ENCODE results near the gene ARL5B.

DNA sequence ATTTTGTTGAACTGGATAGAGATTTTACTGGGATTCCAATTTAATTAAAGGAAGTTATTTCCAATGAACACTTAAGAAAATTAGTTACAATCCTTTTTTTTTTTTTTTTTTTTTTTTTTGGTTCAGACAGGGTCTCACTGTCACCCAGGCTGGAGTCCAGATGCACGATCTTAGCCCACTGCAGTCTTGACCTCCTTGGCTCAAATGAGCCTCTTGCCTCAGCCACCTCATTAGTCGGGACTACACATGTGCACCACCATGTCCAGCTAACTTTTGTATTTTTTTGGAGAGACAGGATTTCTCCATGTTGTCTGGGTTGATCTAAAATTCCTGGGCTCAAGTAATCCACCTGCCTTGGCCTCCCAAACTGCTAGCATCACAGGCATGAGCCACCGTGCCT, 2.5 kb upstream of the ARL5B start:
- TF ChIP-seq, protein P1, sequence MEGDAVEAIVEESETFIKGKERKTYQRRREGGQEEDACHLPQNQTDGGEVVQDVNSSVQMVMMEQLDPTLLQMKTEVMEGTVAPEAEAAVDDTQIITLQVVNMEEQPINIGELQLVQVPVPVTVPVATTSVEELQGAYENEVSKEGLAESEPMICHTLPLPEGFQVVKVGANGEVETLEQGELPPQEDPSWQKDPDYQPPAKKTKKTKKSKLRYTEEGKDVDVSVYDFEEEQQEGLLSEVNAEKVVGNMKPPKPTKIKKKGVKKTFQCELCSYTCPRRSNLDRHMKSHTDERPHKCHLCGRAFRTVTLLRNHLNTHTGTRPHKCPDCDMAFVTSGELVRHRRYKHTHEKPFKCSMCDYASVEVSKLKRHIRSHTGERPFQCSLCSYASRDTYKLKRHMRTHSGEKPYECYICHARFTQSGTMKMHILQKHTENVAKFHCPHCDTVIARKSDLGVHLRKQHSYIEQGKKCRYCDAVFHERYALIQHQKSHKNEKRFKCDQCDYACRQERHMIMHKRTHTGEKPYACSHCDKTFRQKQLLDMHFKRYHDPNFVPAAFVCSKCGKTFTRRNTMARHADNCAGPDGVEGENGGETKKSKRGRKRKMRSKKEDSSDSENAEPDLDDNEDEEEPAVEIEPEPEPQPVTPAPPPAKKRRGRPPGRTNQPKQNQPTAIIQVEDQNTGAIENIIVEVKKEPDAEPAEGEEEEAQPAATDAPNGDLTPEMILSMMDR (IDR thresholded peaks at IDR 0.05) = no peak
- TF ChIP-seq POLR2A (IDR thresholded peaks at IDR 0.05) = no peak
